ENCODE measurements around the gene HS6ST3.

The HS6ST3 gene

GRCh38 chr13:96342286-96342685 lies 252.4 kb downstream of the HS6ST3 start:
- no peak overlapping the region for H3K27ac ChIP-seq (ENCODE audit: low read depth, low read length)
- H3K9me2 ChIP-seq (replicated peaks; ENCODE audit: control insufficient read depth, low read length), result no peaks in the 10 kb centered on the region
- H3K79me2 ChIP-seq (ENCODE audit: control insufficient read depth, low read length), result no peaks in the 10 kb centered on the region
- no peaks in the 10 kb centered on the region for H4K20me1 ChIP-seq (ENCODE audit: control insufficient read depth, insufficient read depth, low read depth, low read length)
- no peaks in the 10 kb centered on the region for H3K27me3 ChIP-seq (ENCODE audit: control insufficient read depth, low read length)
- H3K4me1 ChIP-seq (ENCODE audit: control insufficient read depth, low read length), result no peaks in the 10 kb centered on the region
- no peaks in the 10 kb centered on the region for H3K36me3 ChIP-seq (ENCODE audit: control insufficient read depth, low read length)
- no peaks in the 10 kb centered on the region for H3F3A ChIP-seq (ENCODE audit: control insufficient read depth, insufficient read depth)
- H3K9me3 ChIP-seq (ENCODE audit: control insufficient read depth, insufficient read depth, low read length), result no peaks in the 10 kb centered on the region
- no peak for TF ChIP-seq EZH2phosphoT487 (IDR thresholded peaks at IDR 0.05; ENCODE audit: borderline replicate concordance, low read length)
- TF ChIP-seq, protein P1, sequence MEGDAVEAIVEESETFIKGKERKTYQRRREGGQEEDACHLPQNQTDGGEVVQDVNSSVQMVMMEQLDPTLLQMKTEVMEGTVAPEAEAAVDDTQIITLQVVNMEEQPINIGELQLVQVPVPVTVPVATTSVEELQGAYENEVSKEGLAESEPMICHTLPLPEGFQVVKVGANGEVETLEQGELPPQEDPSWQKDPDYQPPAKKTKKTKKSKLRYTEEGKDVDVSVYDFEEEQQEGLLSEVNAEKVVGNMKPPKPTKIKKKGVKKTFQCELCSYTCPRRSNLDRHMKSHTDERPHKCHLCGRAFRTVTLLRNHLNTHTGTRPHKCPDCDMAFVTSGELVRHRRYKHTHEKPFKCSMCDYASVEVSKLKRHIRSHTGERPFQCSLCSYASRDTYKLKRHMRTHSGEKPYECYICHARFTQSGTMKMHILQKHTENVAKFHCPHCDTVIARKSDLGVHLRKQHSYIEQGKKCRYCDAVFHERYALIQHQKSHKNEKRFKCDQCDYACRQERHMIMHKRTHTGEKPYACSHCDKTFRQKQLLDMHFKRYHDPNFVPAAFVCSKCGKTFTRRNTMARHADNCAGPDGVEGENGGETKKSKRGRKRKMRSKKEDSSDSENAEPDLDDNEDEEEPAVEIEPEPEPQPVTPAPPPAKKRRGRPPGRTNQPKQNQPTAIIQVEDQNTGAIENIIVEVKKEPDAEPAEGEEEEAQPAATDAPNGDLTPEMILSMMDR (IDR thresholded peaks at IDR 0.05; ENCODE audit: low read depth, low read length, poor library complexity, severe bottlenecking), result no peak
- H3K4me3 ChIP-seq (ENCODE audit: low read length), result no peak overlapping the region
- no peak overlapping the region for H3K4me2 ChIP-seq (ENCODE audit: low read length)

DNA sequence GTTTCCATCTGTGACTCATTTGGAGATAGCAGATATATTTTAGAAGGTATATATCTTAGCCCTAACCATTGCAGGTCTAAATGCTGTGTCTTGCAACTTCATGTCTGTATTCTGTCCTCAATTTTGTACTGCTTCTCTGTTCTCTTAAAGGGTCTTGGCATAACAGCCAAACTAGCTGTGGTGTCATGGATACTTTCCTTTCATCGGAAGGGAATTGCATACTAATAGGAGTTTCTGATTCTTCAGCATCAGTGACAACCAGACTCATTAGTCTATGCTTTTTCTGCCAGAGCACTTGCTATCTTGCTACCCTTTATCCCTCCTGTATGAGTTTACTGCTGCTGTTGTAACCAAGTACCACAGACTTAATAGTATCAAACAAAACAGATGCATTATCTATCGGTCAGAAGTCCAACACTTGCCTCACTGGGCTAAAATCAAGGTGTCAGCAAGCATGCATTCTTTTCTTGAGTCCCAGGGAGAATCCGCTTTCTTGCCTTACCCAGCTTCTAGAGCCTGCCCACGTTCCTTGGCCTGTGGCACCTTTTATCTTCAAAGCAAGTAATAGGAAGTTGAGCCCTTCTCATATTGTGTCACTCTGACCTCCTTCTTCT lies 253.1 kb downstream of the HS6ST3 start:
- no peaks in the 10 kb centered on the region for H3K27me3 ChIP-seq (ENCODE audit: control insufficient read depth, low read length)
- no peaks in the 10 kb centered on the region for H3K9me3 ChIP-seq (ENCODE audit: control insufficient read depth, insufficient read depth, low read length)
- H3K36me3 ChIP-seq (ENCODE audit: control insufficient read depth, low read length), result no peaks in the 10 kb centered on the region
- H3K27ac ChIP-seq (ENCODE audit: low read depth, low read length), result no peak overlapping the region
- TF ChIP-seq EZH2phosphoT487 (IDR thresholded peaks at IDR 0.05; ENCODE audit: borderline replicate concordance, low read length), result no peak
- TF ChIP-seq, protein P1 (IDR thresholded peaks at IDR 0.05; ENCODE audit: low read depth, low read length, poor library complexity, severe bottlenecking), result no peak
- no peaks in the 10 kb centered on the region for H3K79me2 ChIP-seq (ENCODE audit: control insufficient read depth, low read length)
- no peak overlapping the region for H3K4me2 ChIP-seq (ENCODE audit: low read length)
- H3K9me2 ChIP-seq (replicated peaks; ENCODE audit: control insufficient read depth, low read length), result no peaks in the 10 kb centered on the region
- no peaks in the 10 kb centered on the region for H4K20me1 ChIP-seq (ENCODE audit: control insufficient read depth, insufficient read depth, low read depth, low read length)
- H3K4me1 ChIP-seq (ENCODE audit: control insufficient read depth, low read length), result no peaks in the 10 kb centered on the region
- no peaks in the 10 kb centered on the region for H3F3A ChIP-seq (ENCODE audit: control insufficient read depth, insufficient read depth)
- no peak overlapping the region for H3K4me3 ChIP-seq (ENCODE audit: low read length)

GRCh38 chr13:96346921-96347320 lies 257.0 kb downstream of the HS6ST3 start:
- no peak overlapping the region for H3K4me2 ChIP-seq (ENCODE audit: low read length)
- H4K20me1 ChIP-seq (ENCODE audit: control insufficient read depth, insufficient read depth, low read depth, low read length), result no peaks in the 10 kb centered on the region
- TF ChIP-seq, protein P1 (IDR thresholded peaks at IDR 0.05; ENCODE audit: low read depth, low read length, poor library complexity, severe bottlenecking), result no peak
- no peak for TF ChIP-seq EZH2phosphoT487 (IDR thresholded peaks at IDR 0.05; ENCODE audit: borderline replicate concordance, low read length)
- no peaks in the 10 kb centered on the region for H3K4me1 ChIP-seq (ENCODE audit: control insufficient read depth, low read length)
- H3K36me3 ChIP-seq (ENCODE audit: control insufficient read depth, low read length), result no peaks in the 10 kb centered on the region
- no peaks in the 10 kb centered on the region for H3K9me3 ChIP-seq (ENCODE audit: control insufficient read depth, insufficient read depth, low read length)
- H3K27me3 ChIP-seq (ENCODE audit: control insufficient read depth, low read length), result no peaks in the 10 kb centered on the region
- H3K4me3 ChIP-seq (ENCODE audit: low read length), result no peak overlapping the region
- no peaks in the 10 kb centered on the region for H3K79me2 ChIP-seq (ENCODE audit: control insufficient read depth, low read length)
- no peaks in the 10 kb centered on the region for H3K9me2 ChIP-seq (replicated peaks; ENCODE audit: control insufficient read depth, low read length)
- no peaks in the 10 kb centered on the region for H3F3A ChIP-seq (ENCODE audit: control insufficient read depth, insufficient read depth)
- H3K27ac ChIP-seq (ENCODE audit: low read depth, low read length), result no peak overlapping the region

All from DOHH2 (cell line).